HG02981 (cell line): ENCODE data around the gene MROH7.
"Not testable (repeated sequence)": the region's sequence is repeated elsewhere in the genome, so short reads cannot be mapped to it uniquely, and the experiment has no call there.

Experiments
- ATAC-seq: cut with Tn5 transposase; IDR thresholded peaks from one replicate; pipeline ENCODE4 v1.9.1; 2021; ENCODE audit warnings: mild to moderate bottlenecking, moderate library complexity; ENCODE audit not compliant: unreplicated experiment

Gene MROH7

GRCh38 chr1:54609301-54609921 is 32.2 kb upstream of the MROH7 start:
- no peak for ATAC-seq

GRCh38 chr1:54610048-54610447 is 31.5 kb upstream of the MROH7 start:
- no peak for ATAC-seq

- no peak for ATAC-seq
Observed at GRCh38 chr1:54610601-54611580, 30.7 kb upstream of the MROH7 start.

GRCh38 chr1:54611621-54612020 is 30.0 kb upstream of the MROH7 start:
- no peak for ATAC-seq

GRCh38 chr1:54614024-54614423 is 27.6 kb upstream of the MROH7 start:
- no peak for ATAC-seq

- no peak for ATAC-seq
Observed at GRCh38 chr1:54614563-54614962, 27.0 kb upstream of the MROH7 start.

GRCh38 chr1:54615531-54616279 is 25.9 kb upstream of the MROH7 start:
- ATAC-seq = no peak

- no peak for ATAC-seq
Observed at GRCh38 chr1:54619749-54620148, 21.8 kb upstream of the MROH7 start.

GRCh38 chr1:54623216-54624007 is 18.2 kb upstream of the MROH7 start, which contains the start of gene FAM151A:
Gene FAM151A (minus strand): TSS chr1:54623525. CDS start chr1:54623395, 130 bp downstream.
- ATAC-seq = no peak

GRCh38 chr1:54624466-54625464 is 16.8 kb upstream of the MROH7 start:
- no peak for ATAC-seq

- no peak for ATAC-seq
Observed at GRCh38 chr1:54627196-54627595, 14.4 kb upstream of the MROH7 start.

GRCh38 chr1:54635804-54636203 is 5.8 kb upstream of the MROH7 start:
- ATAC-seq = not testable (repeated sequence)

GRCh38 chr1:54636461-54637446 is 4.8 kb upstream of the MROH7 start:
- not testable (repeated sequence) for ATAC-seq

GRCh38 chr1:54640361-54640760 is 1.2 kb upstream of the MROH7 start:
- no peak for ATAC-seq

GRCh38 chr1:54643736-54644135 is 2.1 kb downstream of the MROH7 start:
- no peak for ATAC-seq

- ATAC-seq = no peak
Observed at GRCh38 chr1:54645806-54646676, 4.5 kb downstream of the MROH7 start.
